Right kidney (tissue), 9 donors: ENCODE measurements around the gene MTREX.
"Not testable (repeated sequence)": the region's sequence is repeated elsewhere in the genome, so short reads cannot be mapped to it uniquely, and the experiment has no call there.

Source experiments
- DNase-seq: peaks from one replicate; pipeline ENCODE4 v3.0.0-alpha.2; 2016
- long read RNA-seq, 8 donors: transcript quantifications; one replicate each; lab custom pipeline, GENCODE V29; 2026

The MTREX gene
- long read RNA-seq, donor 1, full-length matches to known transcripts = 1 of 168 reads
- long read RNA-seq, donor 1, partial matches to known transcripts = 161 of 168 reads
- long read RNA-seq, donor 1, other reads (novel, unspliced or antisense) = 6 of 168 reads
- long read RNA-seq, donor 2, full-length matches to known transcripts = 4 of 87 reads
- long read RNA-seq, donor 2, partial matches to known transcripts = 83 of 87 reads
- long read RNA-seq, donor 2, other reads (novel, unspliced or antisense) = 0 of 87 reads
- long read RNA-seq, donor 3, full-length matches to known transcripts = 1 of 114 reads
- long read RNA-seq, donor 3, partial matches to known transcripts = 88 of 114 reads
- long read RNA-seq, donor 3, other reads (novel, unspliced or antisense) = 25 of 114 reads
- long read RNA-seq, donor 4, full-length matches to known transcripts = 1 of 110 reads
- long read RNA-seq, donor 4, partial matches to known transcripts = 109 of 110 reads
- long read RNA-seq, donor 4, other reads (novel, unspliced or antisense) = 0 of 110 reads
- long read RNA-seq, donor 5, full-length matches to known transcripts = 3 of 131 reads
- long read RNA-seq, donor 5, partial matches to known transcripts = 77 of 131 reads
- long read RNA-seq, donor 5, other reads (novel, unspliced or antisense) = 51 of 131 reads
- long read RNA-seq, donor 6, full-length matches to known transcripts = 5 of 5 reads
- long read RNA-seq, donor 6, partial matches to known transcripts = 0 of 5 reads
- long read RNA-seq, donor 6, other reads (novel, unspliced or antisense) = 0 of 5 reads
- long read RNA-seq, donor 7, full-length matches to known transcripts = 4 of 215 reads
- long read RNA-seq, donor 7, partial matches to known transcripts = 94 of 215 reads
- long read RNA-seq, donor 7, other reads (novel, unspliced or antisense) = 117 of 215 reads
- long read RNA-seq, donor 8, full-length matches to known transcripts = 6 of 93 reads
- long read RNA-seq, donor 8, partial matches to known transcripts = 47 of 93 reads
- long read RNA-seq, donor 8, other reads (novel, unspliced or antisense) = 40 of 93 reads

DNA sequence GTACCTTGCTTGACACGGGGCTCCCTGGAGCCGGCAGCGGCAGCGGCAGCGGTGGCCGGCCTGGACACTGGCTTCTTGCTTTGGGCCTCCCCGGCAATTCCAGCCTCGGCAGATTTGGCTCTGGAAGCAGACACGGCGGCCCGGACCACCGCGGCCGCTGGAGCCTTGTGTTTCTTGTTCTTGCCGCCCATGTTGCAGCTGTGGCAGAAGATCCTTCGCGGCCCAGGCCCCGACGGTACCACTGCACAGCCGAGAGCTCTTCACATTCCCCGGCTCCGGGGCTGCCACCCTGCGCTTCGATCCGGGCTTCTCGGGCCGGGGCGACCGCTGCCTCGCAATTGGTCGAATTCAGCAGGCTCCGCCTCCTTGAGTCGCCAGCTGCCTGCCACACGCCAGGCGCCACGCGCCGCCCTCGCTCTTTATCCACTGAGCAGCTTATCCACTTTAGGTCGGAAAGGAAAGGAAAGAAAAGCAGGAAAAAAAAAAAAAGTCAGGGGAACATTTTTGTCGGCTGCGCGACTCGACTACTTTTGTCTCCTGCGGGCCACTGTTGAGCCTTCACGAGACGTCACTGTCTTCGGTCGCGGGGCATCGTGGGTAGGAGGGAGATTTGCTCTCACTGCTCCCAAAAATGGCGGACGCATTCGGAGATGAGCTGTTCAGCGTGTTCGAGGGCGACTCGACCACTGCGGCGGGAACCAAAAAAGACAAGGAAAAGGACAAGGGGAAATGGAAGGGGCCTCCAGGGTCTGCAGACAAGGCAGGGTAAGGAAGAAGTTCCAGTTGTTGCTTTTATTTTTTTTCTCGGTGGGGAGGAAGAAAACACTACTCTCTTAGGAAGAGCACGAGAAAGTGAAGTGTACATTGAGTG, at the start of gene MTREX, which contains the start of gene DHX29:
Gene MTREX, plus strand, starts transcription at position 607 of the 871 bp plus-strand sequence. Its CDS starts 25 bp downstream, at position 632.
Gene DHX29, minus strand, starts transcription at position 312 of the 871 bp plus-strand sequence. Its CDS starts 121 bp downstream, at position 191.
- DNase-seq = peak; percentile 99

DNA sequence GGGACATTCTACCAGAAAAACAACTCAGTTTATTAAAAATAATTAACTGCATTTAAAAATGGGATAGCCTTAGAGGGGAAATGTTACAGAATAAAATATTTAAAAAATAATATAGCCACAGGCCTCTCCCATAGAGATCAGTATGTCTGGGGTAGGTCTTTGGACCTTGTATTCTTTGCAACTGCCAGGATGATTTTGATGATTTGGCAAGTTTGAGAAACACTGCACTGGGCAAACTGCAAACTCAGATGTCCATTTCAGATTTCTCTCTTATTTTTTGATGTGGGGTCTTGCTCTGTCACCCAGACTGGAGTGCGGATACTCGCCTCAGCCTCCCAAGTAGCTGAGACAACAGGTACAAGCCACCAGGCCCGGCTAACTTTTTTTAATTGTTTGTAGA, 49.5 kb upstream of the MTREX start:
- DNase-seq = no peak

GRCh38 chr5:55276771-55277170, 31.0 kb upstream of the MTREX start:
- DNase-seq = no peak

GRCh38 chr5:55278778-55279177, 29.0 kb upstream of the MTREX start:
- no peak for DNase-seq

GRCh38 chr5:55286411-55286933, 21.3 kb upstream of the MTREX start:
- DNase-seq = no peak

DNA sequence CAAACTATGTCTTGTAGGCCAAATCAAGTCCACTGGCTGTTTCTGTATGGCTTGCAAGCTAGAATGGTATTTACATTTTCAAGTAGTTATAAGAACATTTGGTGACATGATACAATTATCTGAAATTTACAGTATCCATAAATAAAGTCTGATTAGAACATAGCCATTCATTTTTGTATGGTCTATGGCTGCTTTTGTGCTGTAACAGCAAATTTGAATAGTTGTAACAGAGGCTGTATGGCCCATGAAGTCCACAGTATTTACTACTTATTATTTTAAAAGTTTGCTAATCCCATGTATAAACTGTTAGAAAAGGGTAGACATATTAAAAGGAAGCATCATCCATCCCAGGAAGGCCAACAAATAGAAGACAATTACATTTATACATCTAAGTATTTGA, 18.0 kb upstream of the MTREX start:
- no peak for DNase-seq

- no peak for DNase-seq
Measured at GRCh38 chr5:55290991-55291390, 16.8 kb upstream of the MTREX start.

- no peak for DNase-seq
Measured at GRCh38 chr5:55294935-55295334, 12.9 kb upstream of the MTREX start.

DNA sequence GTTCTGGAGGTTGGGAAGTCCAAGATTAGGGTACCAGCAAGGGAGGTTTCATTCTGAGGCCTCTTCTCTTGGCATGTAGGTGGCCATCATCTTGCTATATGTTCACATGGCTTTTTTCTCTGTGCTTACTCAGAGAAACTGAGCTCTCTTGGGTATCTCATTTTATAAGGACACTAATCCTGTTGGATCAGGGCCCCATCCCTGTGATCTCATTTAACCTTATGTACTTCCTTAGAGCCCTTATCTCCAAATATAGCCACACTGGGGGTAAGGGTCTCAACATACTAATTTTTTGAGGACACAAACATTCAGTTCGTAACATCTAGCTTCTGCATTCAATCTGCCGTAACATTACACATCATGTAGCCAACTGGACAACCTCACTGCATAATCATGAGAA, 6.9 kb upstream of the MTREX start:
- no peak for DNase-seq

- DNase-seq = no peak
Measured at GRCh38 chr5:55303238-55303690, 4.5 kb upstream of the MTREX start.

DNA sequence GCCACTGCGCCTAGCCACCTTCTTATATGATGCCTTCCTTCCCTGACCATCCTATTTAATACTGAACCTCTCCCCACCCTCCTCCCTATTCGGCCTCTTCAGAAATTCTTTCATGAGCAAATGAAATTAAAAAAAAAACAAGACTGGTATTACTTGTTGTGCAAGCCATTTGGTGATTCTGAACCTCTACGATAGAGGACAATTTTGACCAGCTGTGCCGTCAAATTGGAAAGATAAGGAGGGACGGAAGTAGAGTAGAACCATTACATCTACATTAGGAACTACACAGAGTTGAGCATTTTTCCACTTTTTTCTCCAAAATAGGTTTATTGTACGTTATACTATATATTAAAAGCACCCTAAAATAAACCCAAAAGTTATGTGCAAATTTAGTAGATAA, 3.2 kb upstream of the MTREX start:
- DNase-seq = no peak

DNA sequence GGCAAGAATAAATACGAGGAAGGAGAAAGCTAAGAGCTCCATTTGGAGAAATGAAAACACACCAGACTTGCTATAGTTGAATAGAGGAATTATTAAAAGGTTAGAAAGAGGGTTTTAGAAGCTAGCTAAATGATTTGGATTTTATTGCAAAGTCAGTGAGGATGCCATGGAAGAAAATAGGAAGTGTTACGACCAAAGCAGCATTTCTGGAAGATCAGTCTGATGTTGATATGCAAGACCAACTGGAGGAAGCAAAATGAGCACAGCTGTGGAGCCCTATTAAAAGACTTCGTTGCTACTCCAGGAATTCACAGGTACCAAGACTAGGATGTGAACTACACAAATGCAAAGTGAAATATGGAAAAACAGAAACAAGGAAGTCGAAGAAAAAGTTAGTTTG, 2.4 kb upstream of the MTREX start:
- DNase-seq = no peak

- no peak for DNase-seq
Measured at GRCh38 chr5:55306641-55307382, 977 bp upstream of the MTREX start.

DNA sequence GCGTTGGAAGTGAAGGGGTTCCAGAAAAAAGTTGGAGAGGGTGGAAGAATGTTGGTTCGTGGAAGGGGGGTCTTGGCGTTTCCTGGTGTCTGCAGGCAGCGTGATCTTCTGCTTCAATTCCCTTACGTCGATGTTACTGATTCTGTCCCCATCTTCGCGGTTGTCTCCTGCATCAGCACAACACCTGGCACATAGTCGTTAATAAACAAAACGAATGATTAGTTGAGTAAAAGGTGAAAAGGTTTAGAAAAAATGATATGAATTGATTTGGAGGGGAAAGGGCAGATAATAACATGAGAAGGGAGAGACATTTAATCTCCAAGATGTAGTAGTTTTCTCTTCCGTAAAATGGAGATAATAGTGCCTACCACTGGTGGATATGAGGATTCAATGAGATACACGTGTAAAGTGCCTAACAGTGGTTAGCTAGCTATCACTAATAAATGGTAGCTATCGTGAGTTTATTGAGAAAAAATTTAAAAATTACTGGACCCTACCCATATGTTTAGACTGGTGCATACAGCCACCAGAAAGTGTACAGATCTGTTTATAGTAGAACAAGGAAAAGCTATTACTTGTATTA, 556 bp downstream of the MTREX start:
- DNase-seq = no peak

GRCh38 chr5:55313870-55314617, 6.3 kb downstream of the MTREX start:
- no peak for DNase-seq

DNA sequence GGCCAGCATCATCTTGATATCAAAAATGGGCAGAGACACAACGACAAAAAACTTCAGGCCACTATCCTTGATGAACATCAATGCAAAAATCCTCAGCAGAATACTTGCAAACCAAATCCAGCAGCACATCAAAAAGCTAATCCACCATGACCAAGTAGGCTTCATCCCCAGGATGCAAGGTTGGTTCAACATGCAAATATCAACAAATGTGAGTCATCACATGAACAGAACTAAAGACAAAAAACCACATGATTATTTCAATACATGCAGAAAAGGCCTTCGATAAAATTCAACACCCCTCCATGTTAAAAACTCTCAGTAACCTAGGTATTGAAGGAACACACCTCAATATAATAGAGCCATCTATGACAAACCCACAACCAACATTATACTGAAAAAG, 8.5 kb downstream of the MTREX start:
- no peak for DNase-seq

DNA sequence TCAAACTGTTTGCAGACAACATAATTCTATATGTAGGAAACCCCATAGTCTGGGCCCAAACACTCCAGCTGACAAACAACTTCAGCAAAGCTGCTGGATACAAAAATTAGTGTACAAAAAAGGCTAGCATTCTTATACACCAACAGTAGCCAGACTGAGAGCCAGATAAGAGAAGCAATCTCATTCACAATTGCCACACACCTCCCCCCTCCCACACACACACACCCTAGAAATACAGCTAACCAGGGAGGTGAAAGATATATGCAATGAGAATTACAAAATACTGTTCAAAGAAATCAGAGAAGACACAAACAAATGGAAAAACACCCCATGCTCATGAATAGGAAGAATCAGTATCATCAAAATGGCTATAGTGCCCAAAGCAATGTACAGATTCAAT, 9.0 kb downstream of the MTREX start:
- DNase-seq = no peak

GRCh38 chr5:55318237-55318636, 10.4 kb downstream of the MTREX start:
- not testable (repeated sequence) for DNase-seq

GRCh38 chr5:55319491-55319890, 11.7 kb downstream of the MTREX start:
- DNase-seq = no peak

DNA sequence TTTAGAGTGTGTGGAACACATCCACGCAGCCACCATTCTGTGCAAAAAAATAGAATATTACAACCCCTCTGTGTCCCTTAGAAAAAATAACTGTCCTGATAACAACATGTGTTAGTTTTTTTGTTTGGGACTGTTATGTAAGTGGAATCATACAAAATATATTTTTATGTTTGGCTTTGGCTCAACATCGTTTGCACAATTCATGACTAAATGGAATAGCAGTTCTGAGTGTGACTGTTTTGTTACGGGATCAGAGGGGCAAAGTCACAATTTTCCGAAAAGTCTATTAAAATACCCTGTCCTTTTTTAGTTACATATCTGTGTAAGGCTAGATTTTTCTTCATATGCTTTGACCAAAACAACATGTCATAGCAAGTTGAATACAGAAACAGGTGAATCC, 12.8 kb downstream of the MTREX start:
- DNase-seq = no peak
